GM23248 (cell line): ENCODE data around the gene GP1BA. TPM values are rescaled to one million over a fixed set of nuclear protein-coding genes. Genes with fewer than 3 reads are reported as not detected.

ENCODE experiments used
- DNase-seq: peaks from one replicate; pipeline ENCODE4 v3.0.0-alpha.2; 2015
- H2AFZ ChIP-seq: fragments of 200-600 bp; sonication (generic); 2 replicates; pipeline ENCODE4 v1.6.1; 2016; ENCODE audit warnings: antibody characterized with exemption
- H3F3A ChIP-seq: fragments of 200-600 bp; sonication (generic); 2 replicates; pipeline ENCODE4 v1.6.1; 2016; ENCODE audit warnings: mild to moderate bottlenecking, antibody characterized with exemption, mixed run types; ENCODE audit not compliant: insufficient read depth
- H3K27ac ChIP-seq: fragments of 200-600 bp; sonication (generic); 2 replicates; pipeline ENCODE4 v1.5.1; 2016; ENCODE audit warnings: mild to moderate bottlenecking
- H3K27me3 ChIP-seq: fragments of 200-600 bp; sonication (generic); replicated peaks from 2 replicates; pipeline ENCODE4 v1.6.1; 2016; ENCODE audit warnings: mild to moderate bottlenecking; ENCODE audit not compliant: insufficient read depth
- H3K36me3 ChIP-seq: fragments of 200-600 bp; sonication (generic); 2 replicates; pipeline ENCODE4 v1.6.1; 2016; ENCODE audit warnings: low read depth, mild to moderate bottlenecking
- H3K4me1 ChIP-seq: fragments of 200-600 bp; sonication (generic); 2 replicates; pipeline ENCODE4 v1.6.1; 2016; ENCODE audit warnings: mild to moderate bottlenecking; ENCODE audit not compliant: insufficient read depth
- H3K4me2 ChIP-seq: fragments of 200-600 bp; sonication (generic); one replicate; pipeline ENCODE4 v1.6.1; 2016; ENCODE audit warnings: mild to moderate bottlenecking; ENCODE audit not compliant: unreplicated experiment
- H3K4me3 ChIP-seq: fragments of 200-600 bp; sonication (generic); 2 replicates; pipeline ENCODE4 v1.5.1; 2016; ENCODE audit warnings: mild to moderate bottlenecking
- H3K79me2 ChIP-seq: fragments of 200-600 bp; sonication (generic); 2 replicates; pipeline ENCODE4 v1.6.1; 2016; ENCODE audit warnings: mild to moderate bottlenecking; ENCODE audit not compliant: insufficient read depth
- H3K9ac ChIP-seq: fragments of 200-600 bp; sonication (generic); 2 replicates; pipeline ENCODE4 v1.6.1; 2016; ENCODE audit warnings: mild to moderate bottlenecking
- H3K9me2 ChIP-seq: fragments of 200-600 bp; sonication (generic); 2 replicates; pipeline ENCODE4 v1.6.1; 2016; ENCODE audit warnings: mixed run types, mild to moderate bottlenecking, moderate library complexity; ENCODE audit not compliant: insufficient read depth
- H3K9me3 ChIP-seq: fragments of 200-600 bp; sonication (generic); one replicate; pipeline ENCODE4 v1.6.1; 2017; ENCODE audit warnings: low read depth
- H4K20me1 ChIP-seq: fragments of 200-600 bp; sonication (generic); 2 replicates; pipeline ENCODE4 v1.6.0; 2016; ENCODE audit not compliant: insufficient read depth
- EZH2 ChIP-seq: fragments of 200-600 bp; sonication (generic); IDR thresholded peaks from 2 replicates; pipeline ENCODE4 v1.6.1; 2018; ENCODE audit warnings: antibody characterized with exemption, mild to moderate bottlenecking; ENCODE audit not compliant: insufficient read depth, poor library complexity, severe bottlenecking
- EZH2phosphoT487 ChIP-seq: fragments of 200-600 bp; sonication (generic); IDR thresholded peaks from 2 replicates; pipeline ENCODE4 v1.6.1; 2018; ENCODE audit warnings: antibody characterized with exemption, moderate library complexity, mild to moderate bottlenecking, low read depth; ENCODE audit not compliant: insufficient read depth
- WGBS, 2 experiments: methylation state at CpG; one replicate each; pipeline ENCODE4 v1.1.6; 2015 to 2017; ENCODE audit warnings: low lambda C conversion rate in 2 of 2, low coverage in 1 of 2; ENCODE audit errors: missing lambda C conversion rate in 2 of 2; 5-methylcytosine and 5-hydroxymethylcytosine counted together
- in situ Hi-C: fragments of 300-500 bp; cut with MboI; formaldehyde crosslinking; loops from 2 replicates; pipeline ENCODE4 v1.15.0; 2020
- polyA plus RNA-seq: library from polyadenylated mRNA; unstranded; fragments of >200 nt; fragmentation: Nextera tagmentation; extraction: Ambion mirVana; gene quantifications from 2 replicates; pipeline ENCODE4 v1.2.1, GENCODE V29; 2016
- total RNA-seq: library from RNA; depleted of rRNA; stranded (reverse); fragments of >200 nt; shearing (Covaris generic); gene quantifications from 2 replicates; pipeline ENCODE4 v1.2.3, GENCODE V29; 2014

The GP1BA gene
- total and polyA plus RNA-seq, 2 experiments from 2014 or later = 0.18 TPM; not detected in 1

DNA sequence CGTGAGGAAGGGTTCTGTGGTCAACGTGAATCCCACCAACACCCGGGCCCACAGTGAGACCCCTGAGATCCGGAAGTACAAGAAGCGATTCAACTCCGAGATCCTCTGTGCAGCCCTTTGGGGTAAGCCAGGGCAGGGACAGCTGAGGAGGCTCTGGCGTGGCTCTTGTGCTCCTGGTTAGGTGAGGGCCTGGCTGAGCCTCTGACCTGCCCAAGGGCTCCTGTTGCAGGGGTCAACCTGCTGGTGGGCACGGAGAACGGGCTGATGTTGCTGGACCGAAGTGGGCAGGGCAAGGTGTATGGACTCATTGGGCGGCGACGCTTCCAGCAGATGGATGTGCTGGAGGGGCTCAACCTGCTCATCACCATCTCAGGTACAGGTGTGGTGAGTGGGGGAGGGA is 37.0 kb upstream of the GP1BA start:
- Histone ChIP-seq H2AFZ (no peak overlapping the region), H3K4me2 (no peak overlapping the region), H3K9me3 (no peaks in the 10 kb centered on the region), H3K4me1 (no peaks in the 10 kb centered on the region), H4K20me1 (no peaks in the 10 kb centered on the region), H3K79me2 (no peaks in the 10 kb centered on the region), H3K27me3 (no peaks in the 10 kb centered on the region), H3K4me3 (no peak overlapping the region), H3K36me3 (no peaks in the 10 kb centered on the region), H3K27ac (no peak overlapping the region), H3F3A (no peaks in the 10 kb centered on the region), H3K9me2 (no peaks in the 10 kb centered on the region), H3K9ac (no peak overlapping the region)
- in situ Hi-C loops = loop anchor here (10.0 kb wide), 1 partner anchor 180 kb away; the partner anchor contains the start of gene ARRB2
- DNase-seq = no peak
- WGBS, 2 experiments = 94 to 96% methylated on average over 13 of the region's 13 CpGs
- TF ChIP-seq EZH2 (no peak), EZH2phosphoT487 (no peak)

DNA sequence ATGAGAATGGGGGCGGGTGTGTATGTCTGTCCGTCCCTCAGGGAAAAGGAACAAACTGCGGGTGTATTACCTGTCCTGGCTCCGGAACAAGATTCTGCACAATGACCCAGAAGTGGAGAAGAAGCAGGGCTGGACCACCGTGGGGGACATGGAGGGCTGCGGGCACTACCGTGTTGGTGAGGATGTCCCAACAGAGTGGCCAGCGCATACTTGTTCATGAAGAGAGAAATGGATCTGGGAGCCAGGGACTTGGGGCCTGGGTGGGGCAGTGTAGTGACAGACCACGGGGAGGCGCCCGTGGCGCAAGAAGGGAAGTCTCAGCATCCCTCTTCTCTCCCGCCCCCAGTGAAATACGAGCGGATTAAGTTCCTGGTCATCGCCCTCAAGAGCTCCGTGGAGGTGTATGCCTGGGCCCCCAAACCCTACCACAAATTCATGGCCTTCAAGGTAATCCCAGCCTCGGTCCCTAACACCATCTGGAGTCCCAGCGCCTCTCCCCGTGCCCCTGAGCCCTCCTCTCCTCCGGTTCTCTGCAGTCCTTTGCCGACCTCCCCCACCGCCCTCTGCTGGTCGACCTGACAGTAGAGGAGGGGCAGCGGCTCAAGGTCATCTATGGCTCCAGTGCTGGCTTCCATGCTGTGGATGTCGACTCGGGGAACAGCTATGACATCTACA is 36.3 kb upstream of the GP1BA start:
- WGBS, 2 experiments = 83 to 87% methylated on average over 24 to 27 of the region's 27 CpGs
- Histone ChIP-seq H3K4me1 (no peaks in the 10 kb centered on the region), H3K36me3 (no peaks in the 10 kb centered on the region), H3K79me2 (no peaks in the 10 kb centered on the region), H3F3A (no peaks in the 10 kb centered on the region), H3K9ac (no peak overlapping the region), H3K27ac (no peak overlapping the region), H2AFZ (no peak overlapping the region), H3K27me3 (no peaks in the 10 kb centered on the region), H3K9me3 (no peaks in the 10 kb centered on the region), H4K20me1 (no peaks in the 10 kb centered on the region), H3K4me2 (no peak overlapping the region), H3K4me3 (no peak overlapping the region), H3K9me2 (no peaks in the 10 kb centered on the region)
- no peak for DNase-seq
- in situ Hi-C loops = loop anchor here (10.0 kb wide), 1 partner anchor 181 kb away; the partner anchor contains the start of gene ARRB2
- TF ChIP-seq EZH2 (no peak), EZH2phosphoT487 (no peak)

DNA sequence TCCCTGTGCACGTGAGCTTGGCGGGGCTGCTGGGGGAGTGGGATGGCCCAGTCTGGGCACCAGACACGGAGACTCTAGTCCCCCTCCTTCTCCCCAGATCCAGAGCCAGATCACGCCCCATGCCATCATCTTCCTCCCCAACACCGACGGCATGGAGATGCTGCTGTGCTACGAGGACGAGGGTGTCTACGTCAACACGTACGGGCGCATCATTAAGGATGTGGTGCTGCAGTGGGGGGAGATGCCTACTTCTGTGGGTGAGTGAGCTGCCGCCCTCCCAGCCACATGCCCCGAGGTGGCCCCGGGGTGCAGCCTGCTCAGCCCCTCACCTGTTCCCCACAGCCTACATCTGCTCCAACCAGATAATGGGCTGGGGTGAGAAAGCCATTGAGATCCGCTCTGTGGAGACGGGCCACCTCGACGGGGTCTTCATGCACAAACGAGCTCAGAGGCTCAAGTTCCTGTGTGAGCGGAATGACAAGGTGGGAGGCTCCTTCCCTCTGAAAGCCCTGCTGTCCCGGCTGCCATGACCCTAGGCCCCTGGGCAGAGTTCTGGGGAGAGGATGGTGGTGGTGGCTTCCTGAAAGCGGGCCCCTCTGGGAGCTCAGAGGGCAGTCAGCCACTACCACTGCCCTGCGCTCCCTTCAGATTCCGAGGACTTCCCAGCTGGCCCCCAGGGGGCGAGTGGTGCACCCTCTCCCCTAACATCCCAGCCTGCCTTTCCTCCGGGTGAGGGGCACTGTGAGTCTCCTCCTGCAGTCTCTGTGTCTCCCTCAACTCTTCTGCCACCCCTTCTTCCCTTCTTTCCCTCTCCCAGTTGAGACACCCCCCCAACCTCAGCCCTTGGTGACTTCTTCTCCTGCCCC is 35.5 kb upstream of the GP1BA start:
- Histone ChIP-seq H3K27me3 (no peaks in the 10 kb centered on the region), H3F3A (0 out of 2 replicates have a peak, but pooled peaks cover 6% of the 10 kb centered on the region), H2AFZ (no peak overlapping the region), H4K20me1 (no peaks in the 10 kb centered on the region), H3K9me3 (no peaks in the 10 kb centered on the region), H3K4me2 (no peak overlapping the region), H3K9ac (no peak overlapping the region), H3K36me3 (no peaks in the 10 kb centered on the region), H3K4me1 (no peaks in the 10 kb centered on the region), H3K9me2 (no peaks in the 10 kb centered on the region), H3K27ac (no peak overlapping the region), H3K79me2 (no peaks in the 10 kb centered on the region), H3K4me3 (no peak overlapping the region)
- in situ Hi-C loops = loop anchor here (10.0 kb wide), 1 partner anchor 182 kb away; the partner anchor contains the start of gene ARRB2
- no peak for DNase-seq
- TF ChIP-seq EZH2 (no peak), EZH2phosphoT487 (no peak)
- WGBS, 2 experiments = 91 to 94% methylated on average over 25 to 27 of the region's 27 CpGs

DNA sequence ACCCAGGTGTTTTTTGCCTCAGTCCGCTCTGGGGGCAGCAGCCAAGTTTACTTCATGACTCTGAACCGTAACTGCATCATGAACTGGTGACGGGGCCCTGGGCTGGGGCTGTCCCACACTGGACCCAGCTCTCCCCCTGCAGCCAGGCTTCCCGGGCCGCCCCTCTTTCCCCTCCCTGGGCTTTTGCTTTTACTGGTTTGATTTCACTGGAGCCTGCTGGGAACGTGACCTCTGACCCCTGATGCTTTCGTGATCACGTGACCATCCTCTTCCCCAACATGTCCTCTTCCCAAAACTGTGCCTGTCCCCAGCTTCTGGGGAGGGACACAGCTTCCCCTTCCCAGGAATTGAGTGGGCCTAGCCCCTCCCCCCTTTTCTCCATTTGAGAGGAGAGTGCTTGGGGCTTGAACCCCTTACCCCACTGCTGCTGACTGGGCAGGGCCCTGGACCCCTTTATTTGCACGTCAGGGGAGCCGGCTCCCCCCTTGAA is 34.8 kb upstream of the GP1BA start:
- no peaks in the 10 kb centered on the region for H3K27me3 ChIP-seq
- TF ChIP-seq EZH2phosphoT487 (no peak), EZH2 (no peak)
- no peak overlapping the region for H3K9ac ChIP-seq
- no peaks in the 10 kb centered on the region for H3K79me2 ChIP-seq
- H4K20me1 ChIP-seq = no peaks in the 10 kb centered on the region
- no peak overlapping the region for H2AFZ ChIP-seq
- no peaks in the 10 kb centered on the region for H3K4me1 ChIP-seq
- H3K4me2 ChIP-seq = no peak overlapping the region
- in situ Hi-C loops = loop anchor here (10.0 kb wide), 1 partner anchor 182 kb away; the partner anchor contains the start of gene ARRB2
- no peak overlapping the region for H3K27ac ChIP-seq
- H3K36me3 ChIP-seq = no peaks in the 10 kb centered on the region
- WGBS, 2 experiments = 79 to 84% methylated on average over 10 of the region's 10 CpGs
- no peak for DNase-seq
- H3K9me3 ChIP-seq = no peaks in the 10 kb centered on the region
- H3F3A ChIP-seq = peaks cover 11% of the 10 kb centered on the region; the same call in 1 of the 2 replicates
- H3K9me2 ChIP-seq = no peaks in the 10 kb centered on the region
- no peak overlapping the region for H3K4me3 ChIP-seq
